K562 treated with DMSO at 1 percent for 24 hours (cell line): ENCODE data around the gene SORT1. TPM values are rescaled to one million over a fixed set of nuclear protein-coding genes. Genes with fewer than 3 reads are reported as not detected.

Experiments
- total RNA-seq: library from RNA; unstranded; fragments of 300-600 nt; gene quantifications from 2 replicates; pipeline ENCODE4 v1.2.3, GENCODE V29; 2022; ENCODE audit warnings: low read depth; ENCODE audit not compliant: insufficient read depth

Gene SORT1
- total RNA-seq: 70.4 and 73.1 TPM in 2 replicates

DNA sequence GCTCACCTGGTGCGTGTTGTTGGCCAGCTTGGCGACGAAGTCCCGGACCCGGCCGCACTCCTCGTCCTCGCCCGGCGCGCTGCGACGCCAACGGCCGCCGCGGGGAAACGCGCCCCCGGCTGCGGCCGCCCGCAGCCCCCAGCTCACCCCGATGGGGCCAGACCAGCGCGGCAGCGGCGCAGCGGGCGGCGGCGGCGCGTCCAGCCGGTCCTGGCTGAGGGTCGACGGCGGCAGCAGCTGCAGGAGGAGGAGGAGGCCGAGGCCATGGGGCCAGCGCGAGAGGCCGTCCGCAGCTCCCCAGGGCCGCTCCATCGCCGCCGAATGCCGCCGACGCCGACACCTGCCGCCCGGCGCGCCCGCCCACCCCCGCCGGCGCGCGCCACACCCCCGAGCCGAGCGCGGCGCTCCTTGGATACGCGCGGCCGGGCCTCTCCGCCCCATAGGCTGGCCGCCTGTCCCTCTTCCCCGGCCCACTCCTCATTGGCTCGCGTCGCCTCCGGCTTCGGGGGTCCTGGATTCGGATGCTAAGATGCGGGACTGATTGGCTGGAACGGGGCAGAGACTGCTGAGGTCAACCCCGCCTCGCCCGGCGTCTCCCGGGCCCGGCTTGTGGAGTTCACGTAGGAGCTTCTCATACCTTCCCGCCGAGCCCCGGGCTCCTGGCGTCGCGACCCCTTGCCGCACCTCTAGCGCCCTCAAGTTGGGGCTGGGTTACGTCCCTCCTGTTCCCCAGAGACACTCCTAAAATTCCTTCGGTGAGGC lies at the start of gene SORT1:
Gene SORT1, minus strand, starts transcription at position 338 of the 762 bp plus-strand sequence. Its CDS starts 26 bp downstream, at position 312.

DNA sequence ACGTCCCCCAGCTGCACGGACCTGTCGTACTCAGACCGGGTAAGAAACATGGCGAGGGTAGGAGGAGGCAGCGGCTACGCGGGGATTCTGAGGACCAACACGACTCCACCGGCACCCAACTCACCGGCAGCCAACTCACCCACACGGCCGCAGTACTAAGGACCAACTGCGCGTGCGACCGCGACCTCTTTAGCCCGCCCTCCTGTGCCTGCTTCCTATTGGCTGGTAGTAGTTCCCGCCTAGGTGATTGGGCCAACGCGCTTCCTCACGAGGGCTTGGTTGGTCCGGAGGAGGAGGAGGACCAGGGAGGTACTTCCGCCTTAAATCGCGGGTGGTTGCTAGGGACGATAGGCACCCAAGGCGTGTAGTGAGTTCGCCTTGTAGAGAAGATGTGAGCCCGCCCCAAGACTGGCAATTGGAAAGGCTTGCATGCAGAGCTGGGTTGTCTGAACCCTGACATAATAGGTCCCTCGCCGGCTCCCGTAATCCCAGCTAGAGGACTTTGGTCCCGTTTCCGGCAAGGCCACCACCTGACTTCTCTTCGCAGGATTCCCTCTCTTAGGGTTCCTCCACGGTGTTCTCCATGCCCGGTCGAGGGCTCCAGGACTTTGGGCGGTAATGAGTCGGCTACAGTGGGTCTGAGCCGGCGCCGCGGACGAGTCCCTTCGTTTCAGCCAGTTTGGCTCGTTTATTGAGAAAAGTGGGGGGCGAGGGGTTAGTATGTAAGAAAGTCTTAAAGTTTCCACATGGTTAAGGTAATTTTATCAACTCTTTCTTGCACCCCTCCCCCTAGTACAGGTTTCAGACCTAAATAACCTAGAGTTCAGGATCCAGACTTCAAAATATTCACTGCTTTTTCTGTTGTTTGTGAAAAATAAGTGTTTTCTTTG lies 28.8 kb upstream of the SORT1 start, which contains the start of gene PSMA5:
Gene PSMA5, minus strand, starts transcription at position 168 of the 890 bp plus-strand sequence. Its CDS starts 118 bp downstream, at position 50.

DNA sequence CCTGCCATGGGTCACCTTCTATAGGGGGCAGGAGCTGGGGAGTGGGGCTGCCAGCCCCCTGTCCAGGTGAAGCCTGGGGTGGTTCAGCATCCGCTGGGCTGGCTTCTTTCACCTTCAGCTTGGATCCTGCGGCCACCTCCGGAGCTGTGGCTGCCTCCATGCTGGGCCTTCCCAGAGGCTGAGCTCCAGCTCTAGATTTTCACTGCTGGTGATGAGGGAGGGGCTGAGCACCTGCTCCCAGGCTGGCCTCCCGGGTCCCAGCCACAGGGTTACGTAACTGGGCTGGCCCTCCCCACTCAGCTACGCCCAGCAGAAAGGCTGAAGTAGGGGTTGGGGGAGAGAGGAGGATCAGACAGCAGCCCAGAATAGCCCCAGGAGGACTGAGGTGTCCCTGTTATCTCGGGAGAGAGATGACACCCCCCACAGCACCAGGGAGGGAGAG lies 90.9 kb downstream of the SORT1 start, which contains the start of gene MYBPHL:
Gene MYBPHL, minus strand, starts transcription at position 180 of the 442 bp plus-strand sequence. Its CDS starts 20 bp downstream, at position 160.

DNA sequence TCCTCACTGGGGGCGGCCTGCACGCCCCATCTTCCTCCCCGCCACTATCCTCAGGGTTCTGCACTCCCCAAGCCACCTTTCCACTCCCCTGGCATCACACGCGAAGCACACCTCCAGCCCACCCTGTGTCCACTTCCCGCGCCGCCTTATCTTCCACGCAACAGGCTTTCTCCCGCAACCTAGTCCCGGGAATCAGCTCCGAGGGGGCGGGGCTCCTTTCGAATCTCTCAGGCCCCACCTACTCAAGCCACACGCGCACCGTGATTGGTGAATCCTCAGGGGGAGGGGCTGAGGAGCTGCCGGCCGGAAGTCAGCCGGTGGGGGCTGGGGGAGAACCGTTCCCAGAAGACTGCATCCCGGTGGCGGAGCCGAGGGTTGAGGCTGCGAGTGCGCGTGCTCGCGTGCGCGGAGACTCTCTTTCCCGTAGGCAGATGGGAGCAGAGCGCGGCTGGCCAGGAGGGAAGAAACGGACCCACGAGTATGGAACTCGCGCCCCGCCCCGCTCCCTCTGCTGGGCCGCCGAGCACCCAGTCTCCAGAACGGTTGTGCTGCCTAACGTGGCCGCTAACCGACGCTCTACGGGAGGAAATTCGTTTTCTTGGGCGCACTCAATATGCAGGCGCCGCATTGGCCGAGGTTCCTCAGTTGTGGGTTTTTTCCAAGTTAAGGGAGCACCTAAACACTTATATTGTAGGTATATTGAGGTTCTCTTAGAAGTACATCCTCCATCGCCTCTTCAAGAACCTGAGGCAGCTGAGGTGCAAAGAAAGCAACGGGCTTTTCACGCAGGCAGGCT lies 114.6 kb downstream of the SORT1 start, which contains the start of gene PSRC1:
Gene PSRC1, minus strand, starts transcription at position 194 of the 796 bp plus-strand sequence.

Other genes starting within 250 kb of the SORT1 start
- gene SARS1, start 184.0 kb downstream of the SORT1 start, total RNA-seq: 623 and 642 TPM in 2 replicates
- 19.6 and 20.2 TPM in 2 replicates for gene CELSR2, start 148.4 kb downstream of the SORT1 start, total RNA-seq
- gene PSRC1, start 114.8 kb downstream of the SORT1 start, total RNA-seq: 63.2 and 71.2 TPM in 2 replicates
- gene MYBPHL, start 90.9 kb downstream of the SORT1 start, total RNA-seq: 0.28 TPM in 1 of 2 replicates, not detected in the other
- gene PSMA5, start 28.5 kb upstream of the SORT1 start, total RNA-seq: 74.1 and 108 TPM in 2 replicates
- 0.15 TPM in 1 of 2 replicates, not detected in the other for gene SYPL2, start 68.6 kb upstream of the SORT1 start, total RNA-seq
- gene ATXN7L2, start 86.0 kb upstream of the SORT1 start, total RNA-seq: 6.7 and 7.0 TPM in 2 replicates
- gene CYB561D1, start 96.2 kb upstream of the SORT1 start, total RNA-seq: 9.5 and 10.0 TPM in 2 replicates
- 1.0 and 1.1 TPM in 2 replicates for gene AMIGO1, start 111.8 kb upstream of the SORT1 start, total RNA-seq
- gene GPR61, start 142.0 kb upstream of the SORT1 start, total RNA-seq: 1.00 TPM in 1 of 2 replicates, not detected in the other
- gene GNAI3, start 150.7 kb upstream of the SORT1 start, total RNA-seq: 4.2 and 5.5 TPM in 2 replicates
- gene GNAT2, start 221.7 kb upstream of the SORT1 start, total RNA-seq: not detected in 2 replicates
- 59.4 and 63.7 TPM in 2 replicates for gene AMPD2, start 221.9 kb upstream of the SORT1 start, total RNA-seq